SKM-1 treated with dmso at 0.1 percent for 144 hours (cell line): Measurements from ENCODE around the gene ALDH2.
A peak's percentile ranks its signal among the peaks of the same experiment; 100 is the strongest.
"Not testable (repeated sequence)": the region's sequence is repeated elsewhere in the genome, so short reads cannot be mapped to it uniquely, and the experiment has no call there.

Experiments used
- DNase-seq: peaks from one replicate; lab custom pipeline; 2025; ENCODE audit not compliant: unreplicated experiment; lab: John Stamatoyannopoulos, UW

ALDH2 gene

DNA sequence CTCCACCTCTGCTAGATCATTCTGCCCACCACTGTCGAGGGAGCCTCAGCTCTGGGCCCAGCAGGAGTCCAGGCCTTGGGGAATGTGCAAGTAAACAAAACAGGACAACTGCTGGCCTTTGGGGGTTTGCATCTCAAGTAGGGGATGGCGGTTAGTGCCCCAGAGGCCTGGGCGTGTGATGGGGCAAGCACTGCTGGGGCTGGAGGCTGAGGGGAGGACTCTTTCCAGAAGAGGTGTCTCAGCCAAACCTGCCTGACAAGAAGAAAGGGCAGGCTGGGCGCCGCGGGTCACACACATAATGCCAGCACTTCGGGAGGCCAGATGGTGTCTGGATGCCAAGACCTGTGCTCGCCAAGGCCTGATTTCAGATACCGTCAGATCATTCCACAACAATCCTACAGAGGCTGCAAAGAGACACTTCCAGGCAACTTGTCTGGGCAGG lies 8.6 kb upstream of the ALDH2 start:
- DNase-seq = no peak

DNA sequence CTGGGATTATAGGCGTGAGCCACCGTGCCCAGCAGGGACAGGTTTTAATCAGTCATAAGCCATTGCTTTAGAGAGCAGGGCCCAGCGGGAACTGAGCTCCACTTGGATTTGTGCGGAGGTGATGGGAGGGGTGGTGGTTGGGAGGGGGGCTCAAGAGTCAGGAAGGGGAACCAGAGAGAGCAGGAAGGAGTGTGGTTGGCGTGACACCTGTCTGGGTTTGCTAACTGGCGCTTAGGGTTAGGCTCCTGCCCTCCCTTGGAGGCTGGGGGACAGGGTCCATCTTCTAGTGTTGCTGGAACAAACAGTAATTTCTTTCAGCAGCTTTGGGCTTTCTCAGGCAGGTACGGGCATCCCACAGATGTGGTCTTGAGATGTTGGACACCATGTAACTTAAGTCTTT lies 7.5 kb upstream of the ALDH2 start:
- no peak for DNase-seq

DNA sequence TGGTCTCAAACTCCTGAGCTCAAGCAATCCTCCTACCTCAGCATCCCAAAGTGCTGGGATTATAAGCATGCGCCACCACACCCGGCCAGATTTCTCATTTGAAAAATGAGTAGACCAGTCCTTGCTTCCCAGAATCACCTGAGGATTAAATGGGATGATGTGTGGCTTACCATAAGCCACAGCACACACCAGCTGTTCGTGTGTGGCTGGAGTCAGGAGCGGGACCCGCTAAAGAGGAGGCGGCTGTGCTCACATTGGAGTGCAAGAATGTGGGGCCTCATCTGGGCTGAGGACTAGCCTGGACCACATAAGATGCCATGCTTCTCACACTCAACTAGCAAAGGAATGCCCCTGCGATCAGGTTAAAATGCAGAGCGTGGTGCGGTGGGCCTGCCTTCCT lies 6.7 kb upstream of the ALDH2 start:
- DNase-seq = no peak

DNA sequence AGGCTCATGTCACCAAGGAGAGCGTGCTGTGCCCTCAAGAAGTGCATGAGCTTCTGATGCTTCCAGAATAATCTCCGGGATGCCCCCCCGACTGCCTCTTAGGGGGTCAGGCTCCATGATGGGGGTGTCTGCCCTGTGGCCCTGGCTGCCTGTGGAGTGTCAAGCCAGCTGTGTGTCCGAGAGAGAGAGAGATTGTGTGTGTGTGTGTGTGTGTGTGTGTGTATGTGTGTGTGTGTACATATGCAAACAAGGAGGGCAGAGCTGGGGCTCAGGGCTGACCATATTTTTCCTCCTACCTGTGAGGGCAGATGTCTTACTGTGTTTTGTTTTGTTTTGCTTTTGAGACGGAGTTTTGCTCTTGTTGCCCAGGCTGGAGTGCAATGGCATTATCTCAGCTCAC lies 5.6 kb upstream of the ALDH2 start:
- no peak for DNase-seq

DNA sequence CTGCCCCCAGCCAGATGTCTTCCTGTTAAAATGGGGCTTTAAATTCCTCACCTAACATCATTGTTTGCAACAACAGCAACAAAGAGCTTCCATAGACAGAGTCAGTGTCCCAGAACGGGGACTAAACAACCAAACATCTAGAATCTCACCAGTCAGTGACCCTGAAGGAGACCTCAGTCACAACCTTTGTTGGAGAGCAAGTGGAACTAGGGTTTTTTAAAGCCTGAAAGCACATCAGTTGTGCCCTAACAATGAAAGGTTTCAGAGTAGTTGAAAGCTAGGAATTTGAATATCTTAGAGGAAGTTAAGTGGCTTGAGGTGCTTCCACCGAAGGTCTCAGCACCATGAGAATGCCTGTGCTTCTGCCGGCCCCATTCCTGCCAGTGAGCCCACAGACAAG lies 5.0 kb upstream of the ALDH2 start:
- no peak for DNase-seq

DNA sequence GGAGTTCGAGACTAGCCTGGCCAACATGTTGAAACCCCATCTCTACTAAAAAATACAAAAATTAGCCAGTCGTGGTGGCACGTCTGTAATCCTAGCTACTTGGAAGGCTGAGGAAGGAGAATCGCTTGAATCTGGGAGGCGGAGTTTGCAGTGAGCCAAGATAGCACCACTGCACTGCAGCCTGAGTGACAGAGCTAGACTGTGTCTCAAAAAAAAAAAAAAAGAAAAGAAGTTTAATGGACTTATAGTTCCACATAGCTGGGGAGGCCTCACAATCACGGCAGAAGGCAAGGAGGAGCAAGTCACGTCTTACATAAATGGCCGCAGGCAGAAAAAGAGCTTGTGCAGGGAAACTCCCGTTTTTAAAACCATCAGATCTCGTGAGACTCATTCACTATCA lies 3.2 kb upstream of the ALDH2 start:
- not testable (repeated sequence) for DNase-seq

DNA sequence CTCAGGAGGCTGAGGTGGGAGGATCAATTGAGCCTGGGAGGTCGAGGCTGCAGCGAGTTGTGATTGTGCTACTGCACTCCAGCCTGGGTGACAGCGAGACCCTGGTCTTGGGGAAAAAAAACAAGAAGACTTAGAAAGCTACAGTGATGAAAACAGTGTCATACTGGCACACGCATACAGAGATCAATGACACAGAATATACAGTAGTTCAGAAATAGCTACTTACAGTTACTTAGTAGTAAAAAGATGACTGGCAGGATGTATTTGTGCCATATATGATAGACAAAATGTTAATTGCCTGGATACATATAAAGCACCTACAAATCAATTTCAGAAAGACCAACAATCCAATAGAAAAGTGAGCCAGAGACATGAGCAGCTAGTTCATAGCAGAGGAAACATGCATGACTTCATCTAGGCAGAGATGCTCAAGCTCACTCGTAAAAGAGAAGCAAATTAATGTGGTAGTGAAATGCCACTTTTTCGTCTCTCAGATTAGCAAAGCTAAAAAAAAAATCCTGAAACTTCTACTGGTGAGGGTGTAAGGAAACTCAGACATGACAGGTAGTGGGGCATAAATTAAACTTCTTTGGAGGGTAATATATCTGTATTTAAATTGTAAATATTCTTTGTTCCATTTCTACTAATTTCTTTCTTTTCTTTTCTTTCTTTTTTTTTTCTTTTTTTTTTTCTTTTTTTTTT lies 2.5 kb upstream of the ALDH2 start:
- DNase-seq = no peak

DNA sequence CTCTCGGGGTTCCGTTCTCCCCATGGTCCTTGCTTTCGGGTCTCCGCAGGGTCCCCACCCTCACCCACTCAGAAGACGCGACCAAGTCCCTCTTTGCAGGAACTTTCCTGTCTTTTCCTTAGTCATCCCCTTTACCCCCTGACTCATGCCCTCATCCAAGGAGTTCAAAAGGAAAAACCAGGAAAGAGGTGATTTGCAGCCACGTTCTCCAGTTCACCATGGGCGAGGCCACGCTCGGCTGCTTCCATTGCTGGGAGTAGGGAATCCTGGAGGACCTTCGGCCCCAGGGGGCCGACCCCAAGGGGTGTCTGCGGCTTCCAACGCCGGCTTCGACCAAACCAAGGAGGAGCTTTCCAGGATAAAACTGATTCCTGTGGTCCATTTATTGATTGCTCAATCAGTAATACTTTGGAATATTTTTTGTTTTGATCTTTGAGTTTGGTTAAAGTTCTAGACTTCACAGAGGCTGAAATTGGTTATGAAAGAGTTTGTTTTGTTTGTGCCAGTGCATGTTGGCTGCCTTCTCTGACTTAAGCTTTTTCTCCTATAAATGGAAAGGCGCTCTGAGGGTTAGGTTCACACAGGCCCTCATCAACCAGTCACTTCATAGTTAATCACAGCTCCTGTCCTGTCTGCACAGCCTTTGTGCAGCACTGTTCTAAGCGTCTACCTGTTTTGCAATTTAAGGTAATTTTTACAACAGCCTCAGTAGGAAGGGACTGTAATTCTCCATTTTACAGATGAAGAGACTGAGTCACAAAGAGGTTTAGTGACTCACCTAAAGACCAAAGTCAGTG lies 827 bp downstream of the ALDH2 start:
- DNase-seq = no peak

DNA sequence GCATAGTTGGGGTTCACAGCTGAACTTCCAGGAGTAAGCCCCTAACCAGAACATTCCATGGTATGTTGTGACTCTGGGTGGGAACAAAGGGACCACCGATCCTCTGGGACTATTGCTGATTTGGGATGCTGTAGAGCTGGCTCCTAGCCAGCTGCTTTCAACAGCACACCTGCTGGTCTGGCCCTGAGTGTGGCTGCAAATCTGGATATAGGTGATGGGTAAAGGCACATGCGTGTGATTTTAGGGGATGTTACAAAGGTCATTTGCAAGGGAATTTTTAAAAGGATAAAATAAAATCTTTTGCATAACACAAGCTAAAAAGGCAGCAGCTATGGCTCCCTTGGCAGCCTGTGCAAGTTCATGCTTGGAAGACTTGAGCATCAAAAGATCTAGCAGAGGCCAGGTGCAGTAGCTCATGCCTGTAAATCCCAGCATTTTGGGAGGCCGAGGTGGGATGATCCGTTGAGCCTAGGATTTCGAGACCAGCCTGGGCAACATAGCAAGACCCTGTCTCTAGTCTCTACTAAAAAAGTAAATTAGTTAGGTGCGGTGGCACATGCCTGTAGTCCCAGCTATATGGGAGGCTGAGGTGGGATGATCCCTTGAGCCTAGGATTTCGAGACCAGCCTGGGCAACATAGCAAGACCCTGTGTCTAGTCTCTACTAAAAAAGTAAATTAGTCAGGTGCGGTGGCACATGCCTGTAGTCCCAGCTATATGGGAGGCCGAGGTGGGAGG lies 1.6 kb downstream of the ALDH2 start:
- no peak for DNase-seq

DNA sequence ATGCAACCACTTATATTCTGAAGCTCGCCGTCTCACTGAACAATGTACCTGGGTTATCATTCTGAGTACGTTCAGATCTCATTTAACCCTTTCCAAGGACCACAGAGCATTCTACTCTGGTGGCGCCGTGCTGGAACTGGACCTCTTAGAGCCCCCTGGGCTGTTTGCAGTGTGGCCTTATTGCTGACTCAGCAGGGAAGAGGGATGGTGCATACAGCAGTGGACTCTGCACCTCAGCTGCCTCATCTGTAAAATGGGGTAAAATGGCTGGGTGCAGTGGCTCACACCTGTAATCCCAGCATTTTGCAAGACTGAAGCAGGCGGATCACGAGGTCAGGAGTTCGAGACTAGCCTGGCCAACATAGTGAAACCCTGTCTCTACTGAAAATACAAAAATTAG lies 2.9 kb downstream of the ALDH2 start:
- no peak for DNase-seq

DNA sequence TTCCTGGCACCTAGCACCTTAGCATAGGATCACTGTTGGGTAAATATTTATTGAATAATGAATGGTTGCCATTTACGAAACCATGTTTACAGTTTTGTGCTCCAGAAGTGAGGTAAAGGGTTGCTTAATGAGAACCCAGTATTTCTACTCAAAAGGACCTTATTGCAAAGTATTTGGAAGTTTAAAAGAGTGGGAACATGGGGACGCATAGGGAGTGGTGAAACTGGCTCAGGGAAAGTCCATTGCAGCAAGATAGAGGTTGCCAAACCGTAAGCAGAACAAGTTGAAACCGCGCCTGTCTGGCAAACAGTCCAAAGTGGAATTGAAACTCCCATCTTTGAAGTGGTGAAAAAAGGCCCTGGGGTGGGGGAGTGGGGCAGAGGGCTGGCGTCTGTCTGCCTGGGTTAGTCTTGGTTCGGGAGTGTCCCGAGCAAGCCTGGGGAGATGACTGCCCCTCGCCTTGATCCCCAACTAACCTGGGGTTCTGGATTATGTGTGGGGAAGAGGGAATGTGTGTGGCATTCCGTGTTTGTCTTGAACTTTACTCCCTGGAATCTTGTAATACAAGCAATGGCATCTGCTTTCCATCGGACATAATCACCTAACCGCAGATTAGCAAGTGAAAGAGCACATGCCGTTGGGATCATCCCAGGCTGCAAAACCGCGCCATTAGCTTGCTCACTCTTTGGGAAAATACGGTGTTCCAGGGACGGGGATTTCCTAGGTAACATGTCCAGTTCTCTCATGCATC lies 7.2 kb downstream of the ALDH2 start:
- DNase-seq = peak; percentile 17

DNA sequence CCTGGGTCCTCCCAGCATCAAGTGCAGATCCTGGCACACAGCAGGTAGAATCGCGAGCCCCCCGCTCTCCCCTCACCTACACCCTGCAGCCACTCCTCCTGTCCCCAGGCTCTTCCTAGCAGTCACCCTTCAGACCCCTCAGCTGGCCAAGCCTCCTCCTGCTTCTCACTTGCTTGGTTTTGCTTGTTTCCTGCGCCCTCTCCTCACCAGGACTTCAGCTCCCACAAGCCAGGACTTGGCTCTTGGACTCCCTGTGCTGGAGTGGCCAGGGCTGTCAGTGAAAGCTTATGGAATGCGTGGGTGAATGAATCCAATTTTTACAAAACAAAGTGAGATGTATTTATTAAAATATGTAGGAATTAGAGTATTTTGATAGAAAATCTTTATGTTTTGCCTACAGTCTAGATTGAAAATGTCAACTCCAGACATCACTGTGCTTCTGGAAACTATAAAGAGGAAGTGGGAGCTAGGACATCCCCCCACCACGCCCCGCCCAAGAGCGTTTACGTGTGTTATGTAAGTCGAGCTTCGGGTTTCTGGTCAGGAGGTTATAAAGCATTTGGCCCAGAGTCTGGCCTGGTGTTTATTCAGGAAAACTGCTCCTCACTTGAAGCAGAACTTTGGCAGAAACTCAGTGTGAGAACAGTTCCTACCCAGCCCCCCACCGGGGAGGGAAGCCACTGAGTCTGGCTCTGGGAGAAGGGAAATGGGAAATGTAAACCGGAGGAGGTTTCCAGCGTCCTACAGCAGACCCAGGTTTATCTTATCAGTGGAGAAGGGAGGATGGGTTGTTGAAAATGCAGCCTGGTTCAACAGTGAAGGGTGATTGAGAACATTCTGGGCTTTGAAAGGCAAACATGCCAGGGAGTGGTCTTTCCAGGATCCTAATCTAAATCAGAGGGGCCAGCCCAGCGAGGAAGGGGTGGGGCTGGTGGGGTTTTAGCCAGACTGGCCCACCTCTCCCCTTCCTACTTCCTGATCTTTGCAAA lies 8.8 kb downstream of the ALDH2 start:
- peak; percentile 60 for DNase-seq

DNA sequence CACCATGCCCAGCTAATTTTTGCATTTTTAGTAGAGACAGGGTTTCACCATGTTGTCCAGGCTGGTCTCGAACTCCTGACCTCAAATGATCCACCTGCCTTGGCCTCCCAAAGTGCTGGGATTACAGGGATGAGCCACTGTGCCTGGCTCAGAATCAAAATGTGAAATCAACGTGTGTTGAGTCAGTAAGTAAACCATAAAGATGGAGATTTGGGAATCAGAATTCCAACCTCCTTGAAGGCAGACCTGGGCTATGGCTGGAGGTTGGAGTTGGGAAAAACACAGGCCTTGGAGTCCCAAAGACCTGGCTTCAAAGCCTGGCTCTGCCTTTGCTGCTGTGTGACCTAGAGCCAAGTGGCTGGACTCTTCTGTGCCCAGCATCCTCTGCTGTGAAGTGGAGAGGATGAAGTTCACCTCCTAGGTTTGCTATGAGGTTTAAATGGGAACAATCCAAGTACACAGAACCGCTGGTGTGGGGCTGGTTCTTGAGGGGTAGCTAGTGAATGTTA lies 10.2 kb downstream of the ALDH2 start:
- no peak for DNase-seq

DNA sequence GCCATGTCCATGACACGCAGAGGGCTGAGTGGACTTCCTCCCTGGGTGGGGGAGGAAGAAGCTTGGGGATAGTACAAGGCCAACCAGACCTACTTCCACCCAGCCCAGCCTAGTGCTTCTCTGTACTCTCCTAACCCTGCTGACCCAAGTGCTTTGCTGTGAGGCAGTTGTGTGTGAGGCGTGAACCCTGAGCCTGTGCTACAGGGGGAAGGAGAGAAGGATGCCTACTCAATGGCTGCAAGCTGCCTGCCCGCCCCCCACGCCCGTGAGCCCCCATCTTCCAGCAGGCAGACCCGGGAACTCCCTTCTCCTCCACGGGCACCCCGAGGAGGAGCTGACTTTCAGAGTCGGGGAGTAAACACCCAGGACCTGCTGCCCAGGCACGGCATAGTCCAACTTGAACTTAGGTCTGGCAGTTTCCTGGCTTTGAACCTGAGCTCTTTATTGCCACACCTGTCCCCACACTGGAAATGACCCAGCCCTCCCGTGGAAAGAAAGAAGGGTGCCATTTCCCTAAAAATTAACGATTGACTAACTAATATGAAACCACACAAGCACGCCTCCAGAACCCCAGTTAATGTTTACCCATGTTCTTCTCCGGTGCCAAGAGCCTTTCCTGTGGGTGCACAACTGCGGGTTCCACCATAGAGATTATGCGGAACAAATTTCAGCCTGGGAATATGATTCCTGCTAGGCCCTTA lies 10.8 kb downstream of the ALDH2 start:
- DNase-seq = no peak

DNA sequence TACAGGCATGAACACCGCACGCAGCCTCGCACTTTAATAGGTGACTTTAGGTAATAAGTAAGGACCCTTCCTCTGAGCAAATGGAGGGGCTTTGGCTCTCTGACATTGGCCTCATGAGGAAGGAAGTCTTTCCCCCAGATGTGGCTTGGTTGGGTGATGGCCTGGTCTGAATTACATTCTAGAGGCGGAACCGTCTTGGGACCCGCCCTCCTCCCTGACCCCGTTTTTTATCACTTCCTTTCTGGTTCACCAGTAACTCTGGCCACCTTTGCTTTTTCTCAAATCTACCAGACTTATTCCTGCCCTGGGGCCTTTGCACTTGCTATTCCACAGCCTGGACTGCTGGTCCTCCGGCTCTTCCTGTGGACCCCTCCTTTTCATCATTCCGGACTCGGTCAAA lies 13.4 kb downstream of the ALDH2 start:
- DNase-seq = no peak

DNA sequence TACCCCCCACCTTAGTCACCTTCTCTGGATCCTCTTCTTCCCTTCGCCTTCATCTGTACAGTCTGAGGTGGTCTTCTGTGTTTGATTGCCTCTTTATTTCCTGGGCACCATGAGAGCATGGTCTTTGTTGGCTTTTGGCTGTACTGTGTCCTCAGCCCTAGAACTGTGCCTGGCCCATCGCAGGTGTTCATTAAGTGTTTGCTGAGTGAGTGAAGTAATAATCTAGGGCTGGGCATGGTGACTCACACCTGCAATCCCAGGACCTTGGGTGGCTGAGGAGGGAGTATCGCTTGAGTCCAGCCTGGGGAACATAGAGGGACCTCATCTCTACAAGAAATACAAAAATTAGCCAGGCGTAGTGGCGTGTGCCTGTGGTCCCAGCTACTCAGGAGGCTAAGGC lies 13.9 kb downstream of the ALDH2 start:
- no peak for DNase-seq

DNA sequence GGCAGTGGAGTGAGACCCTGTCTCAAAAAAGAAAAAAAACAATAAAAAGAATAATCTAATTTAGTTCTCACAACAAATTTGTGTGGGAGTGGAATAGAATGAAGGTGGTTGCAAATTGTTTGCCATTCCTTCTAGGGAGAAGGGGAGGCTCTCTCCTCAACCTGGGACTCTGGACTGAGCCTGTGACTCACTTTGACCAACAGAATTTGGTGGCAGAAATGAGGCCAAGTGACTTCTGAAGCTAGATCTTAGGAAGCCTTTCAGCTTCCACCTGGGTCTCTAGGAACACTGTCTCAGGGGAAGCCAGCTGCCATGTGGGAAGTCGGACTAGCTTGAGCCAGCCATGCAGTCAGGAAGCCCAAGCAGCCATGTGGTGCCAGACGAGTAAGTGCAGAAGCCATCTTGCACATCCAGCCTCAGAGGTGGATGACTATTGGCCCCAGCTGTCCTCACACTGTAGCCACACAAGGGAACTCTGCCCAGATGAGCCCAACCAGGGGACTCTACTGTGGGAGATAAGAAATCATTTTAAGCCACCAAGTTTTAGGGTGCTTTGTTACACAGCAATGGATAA lies 14.4 kb downstream of the ALDH2 start:
- no peak for DNase-seq

DNA sequence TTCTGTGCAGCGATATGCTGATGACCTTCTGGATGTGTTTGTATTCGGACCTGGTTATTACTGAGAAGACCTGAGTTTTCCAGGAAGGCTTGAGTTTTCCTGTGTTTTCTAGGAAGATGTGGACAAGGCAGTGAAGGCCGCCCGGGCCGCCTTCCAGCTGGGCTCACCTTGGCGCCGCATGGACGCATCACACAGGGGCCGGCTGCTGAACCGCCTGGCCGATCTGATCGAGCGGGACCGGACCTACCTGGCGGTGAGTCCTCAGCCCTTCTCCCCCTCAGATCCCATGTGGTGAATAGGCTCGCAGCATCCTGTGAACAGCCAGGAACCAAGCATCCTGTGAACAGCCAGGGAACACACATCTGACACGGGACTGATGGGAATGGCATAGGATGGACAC lies 16.3 kb downstream of the ALDH2 start:
- no peak for DNase-seq

DNA sequence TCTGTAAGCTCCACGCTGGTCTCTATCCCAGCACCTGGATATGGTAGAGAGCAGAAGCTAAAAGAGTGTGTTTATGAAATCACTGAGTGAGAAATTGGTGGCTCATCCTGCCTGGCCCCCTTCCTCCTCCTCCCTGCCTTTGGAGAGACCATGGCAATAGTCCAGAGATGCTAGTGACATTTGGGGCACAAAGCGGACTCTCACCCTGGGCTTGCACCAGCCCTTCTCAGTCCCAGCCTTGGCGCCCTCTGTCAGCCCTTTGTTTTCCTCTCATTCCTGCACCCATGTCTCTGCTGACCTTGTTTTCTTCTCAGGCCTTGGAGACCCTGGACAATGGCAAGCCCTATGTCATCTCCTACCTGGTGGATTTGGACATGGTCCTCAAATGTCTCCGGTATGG lies 18.2 kb downstream of the ALDH2 start:
- DNase-seq = no peak
